Measurements from ENCODE around the gene PSMD1.

DNA sequence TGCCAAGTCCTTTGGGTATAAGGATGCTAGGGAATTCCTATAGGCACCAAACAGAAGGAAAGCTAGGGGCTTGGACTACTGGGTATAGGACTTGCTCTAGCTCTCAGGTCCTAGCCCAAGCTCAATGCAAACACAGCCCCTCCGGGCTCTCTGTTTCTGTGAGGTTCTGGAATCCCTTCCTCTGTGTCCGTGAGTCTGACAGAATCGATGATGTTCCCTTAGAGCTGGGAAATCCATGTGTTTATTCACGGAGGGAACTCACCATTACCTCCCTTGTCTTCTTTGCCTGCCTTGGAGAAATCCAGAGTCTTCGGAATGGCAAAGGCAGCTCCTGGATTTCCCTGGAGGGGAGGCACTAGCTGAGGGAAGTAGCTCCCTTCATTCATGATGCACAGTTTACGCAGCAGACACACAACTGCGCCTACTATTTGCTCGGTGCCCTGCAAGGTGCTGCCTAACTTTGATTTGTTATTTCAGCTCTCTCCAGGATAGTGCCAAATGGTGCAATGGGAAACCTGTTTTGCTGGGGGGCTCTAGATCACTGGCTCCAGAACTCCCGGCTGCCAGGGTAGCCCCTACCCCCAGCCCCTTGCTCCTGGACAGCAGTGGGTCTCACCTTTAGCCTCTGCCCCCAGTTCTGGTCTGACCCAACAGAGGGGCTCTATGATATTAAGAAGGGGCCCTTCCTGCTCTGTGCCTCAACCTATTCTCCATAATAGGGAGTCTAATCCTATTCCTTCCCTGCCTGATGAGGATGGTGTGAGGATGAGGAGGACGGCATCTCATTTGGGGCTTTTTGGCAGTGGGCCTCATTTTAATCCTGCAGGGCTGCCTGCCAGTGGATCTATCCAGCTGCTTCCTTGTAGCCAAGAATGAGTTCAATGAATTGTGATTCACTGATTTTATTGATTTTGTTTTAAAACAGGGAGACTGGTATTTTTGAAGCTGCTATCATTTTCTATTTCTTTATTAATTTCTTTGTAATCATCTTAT is 8.4 kb upstream of the PSMD1 start:
- TF ChIP-seq CTCF (IDR thresholded peaks at IDR 0.05; ENCODE audit: low read depth, low read length) (no peak), POLR2A (IDR thresholded peaks at IDR 0.05; ENCODE audit: extremely low read depth, insufficient read length) (no peak)
- TF ChIP-seq, protein P1, sequence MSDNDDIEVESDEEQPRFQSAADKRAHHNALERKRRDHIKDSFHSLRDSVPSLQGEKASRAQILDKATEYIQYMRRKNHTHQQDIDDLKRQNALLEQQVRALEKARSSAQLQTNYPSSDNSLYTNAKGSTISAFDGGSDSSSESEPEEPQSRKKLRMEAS (IDR thresholded peaks at IDR 0.05; ENCODE audit: low read depth, low read length) = no peak

Measured in NB4 (cell line).